ENCODE data around the gene NPIPA5.
A peak's percentile ranks its signal among the peaks of the same experiment; 100 is the strongest.
"Not testable (repeated sequence)": the region's sequence is repeated elsewhere in the genome, so short reads cannot be mapped to it uniquely, and the experiment has no call there.

NPIPA5 gene

DNA sequence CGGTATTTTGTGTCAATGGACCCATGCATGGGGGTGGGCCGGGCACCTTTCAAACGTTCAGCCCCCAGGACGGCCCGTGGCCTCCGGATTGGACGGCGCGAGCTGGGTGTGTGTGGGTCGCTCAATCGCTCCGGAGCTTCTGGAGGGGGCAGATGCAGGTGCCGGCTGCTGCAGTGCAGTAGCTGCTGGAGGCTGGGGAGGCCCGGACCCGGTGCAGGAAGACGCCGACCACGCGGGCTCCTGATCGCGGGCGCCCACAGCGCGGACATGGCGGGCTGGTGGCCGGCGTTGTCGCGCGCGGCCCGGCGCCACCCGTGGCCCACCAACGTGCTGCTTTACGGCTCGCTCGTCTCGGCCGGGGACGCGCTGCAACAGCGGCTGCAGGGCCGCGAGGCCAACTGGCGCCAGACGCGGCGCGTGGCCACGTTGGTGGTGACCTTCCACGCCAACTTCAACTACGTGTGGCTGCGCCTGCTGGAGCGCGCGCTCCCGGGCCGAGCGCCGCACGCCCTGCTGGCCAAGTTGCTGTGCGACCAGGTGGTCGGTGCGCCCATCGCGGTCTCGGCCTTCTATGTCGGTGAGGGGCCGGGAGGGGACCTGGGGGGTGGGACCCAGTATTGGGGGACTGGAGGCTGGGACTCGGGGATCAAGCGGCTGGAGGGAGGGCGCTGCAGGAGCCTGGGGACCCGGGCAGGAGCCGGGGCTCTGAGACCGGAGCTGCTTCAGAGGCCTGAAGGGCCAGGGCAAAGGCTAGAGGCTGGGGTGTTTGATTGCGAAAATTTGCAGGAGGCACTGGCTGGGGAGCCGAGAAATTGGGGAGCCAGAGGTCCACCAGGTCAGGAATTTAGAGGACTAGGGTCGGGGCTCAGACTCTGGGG lies 17.8 kb upstream of the NPIPA5 start, which contains the start of gene MPV17L:
MPV17L (plus strand) TSS at position 124 of the 878 bp plus-strand sequence; CDS start at position 268, 144 bp downstream.
- Histone ChIP-seq H3K4me3 (ENCODE audit: low read depth in 1 of 5, low read length in 5 of 5) (peak within 1 kb of the TSS; percentile 48 to 77 (median 65)), H3K9ac (ENCODE audit: low read length in 5 of 5) (peak within 1 kb of the TSS in 1 of 5 donors; percentile 47)
- H3K36me3 ChIP-seq (ENCODE audit: control insufficient read depth in 5 of 5, insufficient read depth in 5 of 5, low read length in 5 of 5); H3K9me3 ChIP-seq (ENCODE audit: control insufficient read depth in 5 of 5, low read length in 5 of 5); H3K27ac ChIP-seq (ENCODE audit: low read depth, low read length); H3K27me3 ChIP-seq (ENCODE audit: control insufficient read depth in 5 of 5, insufficient read depth in 4 of 5, low read length in 5 of 5); H3K4me1 ChIP-seq (ENCODE audit: control insufficient read depth in 5 of 5, insufficient read depth in 5 of 5, low read length in 5 of 5): not testable (repeated sequence)

DNA sequence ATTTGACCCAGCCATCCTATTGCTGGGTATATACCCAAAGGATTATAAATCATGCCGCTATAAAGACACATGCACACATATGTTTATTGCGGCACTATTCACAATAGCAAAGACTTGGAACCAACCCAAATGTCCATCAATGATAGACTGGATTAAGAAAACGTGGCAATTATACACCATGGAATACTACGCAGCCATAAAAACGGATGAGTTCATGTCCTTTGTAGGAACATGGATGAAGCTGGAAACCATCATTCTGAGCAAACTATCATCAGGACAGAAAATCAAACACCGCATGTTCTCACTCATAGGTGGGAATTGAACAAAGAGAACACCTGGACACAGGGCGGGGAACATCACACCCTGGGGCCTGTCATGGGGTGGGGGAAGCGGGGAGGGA lies 14.9 kb upstream of the NPIPA5 start:
- H3K4me3 ChIP-seq (ENCODE audit: low read depth in 1 of 5, low read length in 5 of 5); H3K9ac ChIP-seq (ENCODE audit: low read length in 5 of 5); H3K27ac ChIP-seq (ENCODE audit: low read depth, low read length); H3K27me3 ChIP-seq (ENCODE audit: control insufficient read depth in 5 of 5, insufficient read depth in 4 of 5, low read length in 5 of 5); H3K9me3 ChIP-seq (ENCODE audit: control insufficient read depth in 5 of 5, low read length in 5 of 5); H3K4me1 ChIP-seq (ENCODE audit: control insufficient read depth in 5 of 5, insufficient read depth in 5 of 5, low read length in 5 of 5); H3K36me3 ChIP-seq (ENCODE audit: control insufficient read depth in 5 of 5, insufficient read depth in 5 of 5, low read length in 5 of 5): not testable (repeated sequence)

DNA sequence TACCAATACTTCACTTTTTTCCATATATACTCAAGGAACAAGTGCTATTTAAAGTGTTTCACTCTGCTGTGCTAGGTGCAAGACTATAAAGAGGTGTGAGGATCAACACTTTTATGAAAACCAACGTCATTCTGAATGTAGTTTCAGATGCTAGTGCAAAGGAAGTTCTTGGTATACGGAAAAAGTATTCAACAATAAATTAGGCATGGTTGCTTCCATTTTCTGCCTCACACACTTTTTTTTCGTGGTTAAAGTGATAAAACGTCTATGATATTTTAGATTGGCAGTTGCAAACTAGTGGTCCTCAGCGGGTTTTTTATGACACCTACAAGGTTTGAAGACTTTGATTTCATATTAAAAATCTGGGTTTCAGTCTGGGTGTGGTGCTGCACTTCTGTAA lies 11.8 kb upstream of the NPIPA5 start:
- H3K4me3 ChIP-seq (ENCODE audit: low read depth in 1 of 5, low read length in 5 of 5); H3K4me1 ChIP-seq (ENCODE audit: control insufficient read depth in 5 of 5, insufficient read depth in 5 of 5, low read length in 5 of 5); H3K9me3 ChIP-seq (ENCODE audit: control insufficient read depth in 5 of 5, low read length in 5 of 5); H3K27me3 ChIP-seq (ENCODE audit: control insufficient read depth in 5 of 5, insufficient read depth in 4 of 5, low read length in 5 of 5); H3K9ac ChIP-seq (ENCODE audit: low read length in 5 of 5); H3K36me3 ChIP-seq (ENCODE audit: control insufficient read depth in 5 of 5, insufficient read depth in 5 of 5, low read length in 5 of 5); H3K27ac ChIP-seq (ENCODE audit: low read depth, low read length): not testable (repeated sequence)

DNA sequence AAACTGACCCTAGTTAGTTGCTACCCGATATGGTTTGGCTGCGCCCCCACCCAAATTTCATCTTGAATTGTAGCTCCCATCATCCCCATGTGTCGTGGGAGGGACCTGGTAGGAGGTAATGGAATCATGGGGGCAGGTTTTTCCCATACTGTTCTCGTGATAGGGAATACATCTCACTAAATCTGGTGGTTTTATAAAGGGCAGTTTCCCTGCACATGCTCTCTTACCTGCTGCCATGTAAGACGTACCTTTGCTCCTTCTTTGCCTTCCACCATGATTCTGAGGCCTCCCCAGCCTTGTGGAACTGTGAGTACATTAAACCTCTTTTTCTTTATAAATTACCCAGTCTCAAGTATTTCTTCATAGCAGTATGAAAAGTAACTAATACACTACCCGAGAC lies 10.0 kb upstream of the NPIPA5 start:
- H3K27me3 ChIP-seq (ENCODE audit: control insufficient read depth in 5 of 5, insufficient read depth in 4 of 5, low read length in 5 of 5); H3K27ac ChIP-seq (ENCODE audit: low read depth, low read length); H3K4me3 ChIP-seq (ENCODE audit: low read depth in 1 of 5, low read length in 5 of 5); H3K4me1 ChIP-seq (ENCODE audit: control insufficient read depth in 5 of 5, insufficient read depth in 5 of 5, low read length in 5 of 5); H3K36me3 ChIP-seq (ENCODE audit: control insufficient read depth in 5 of 5, insufficient read depth in 5 of 5, low read length in 5 of 5); H3K9ac ChIP-seq (ENCODE audit: low read length in 5 of 5); H3K9me3 ChIP-seq (ENCODE audit: control insufficient read depth in 5 of 5, low read length in 5 of 5): not testable (repeated sequence)

DNA sequence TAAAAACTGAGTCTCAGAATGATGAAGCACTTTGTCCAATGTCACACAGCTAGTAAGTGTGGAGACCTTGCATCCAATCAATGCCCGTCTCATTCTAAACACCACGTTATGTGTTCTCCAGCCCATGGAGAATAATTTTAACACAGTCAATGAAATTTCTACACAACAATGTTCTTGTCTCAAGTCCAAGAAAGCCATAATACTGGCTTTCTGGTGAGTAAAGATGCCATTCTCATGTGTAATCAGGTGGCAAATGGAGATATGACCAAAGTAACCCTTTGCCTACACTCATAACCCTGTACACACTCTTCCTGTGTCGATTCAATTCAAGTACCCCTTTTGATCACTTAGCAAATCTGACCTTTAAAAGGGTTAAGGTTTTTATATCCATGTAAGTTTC lies 4.7 kb upstream of the NPIPA5 start:
- not testable (repeated sequence) for H3K27ac ChIP-seq (ENCODE audit: low read depth, low read length); H3K36me3 ChIP-seq (ENCODE audit: control insufficient read depth in 5 of 5, insufficient read depth in 5 of 5, low read length in 5 of 5); H3K9me3 ChIP-seq (ENCODE audit: control insufficient read depth in 5 of 5, low read length in 5 of 5); H3K4me1 ChIP-seq (ENCODE audit: control insufficient read depth in 5 of 5, insufficient read depth in 5 of 5, low read length in 5 of 5); H3K9ac ChIP-seq (ENCODE audit: low read length in 5 of 5); H3K27me3 ChIP-seq (ENCODE audit: control insufficient read depth in 5 of 5, insufficient read depth in 4 of 5, low read length in 5 of 5); H3K4me3 ChIP-seq (ENCODE audit: low read depth in 1 of 5, low read length in 5 of 5)

DNA sequence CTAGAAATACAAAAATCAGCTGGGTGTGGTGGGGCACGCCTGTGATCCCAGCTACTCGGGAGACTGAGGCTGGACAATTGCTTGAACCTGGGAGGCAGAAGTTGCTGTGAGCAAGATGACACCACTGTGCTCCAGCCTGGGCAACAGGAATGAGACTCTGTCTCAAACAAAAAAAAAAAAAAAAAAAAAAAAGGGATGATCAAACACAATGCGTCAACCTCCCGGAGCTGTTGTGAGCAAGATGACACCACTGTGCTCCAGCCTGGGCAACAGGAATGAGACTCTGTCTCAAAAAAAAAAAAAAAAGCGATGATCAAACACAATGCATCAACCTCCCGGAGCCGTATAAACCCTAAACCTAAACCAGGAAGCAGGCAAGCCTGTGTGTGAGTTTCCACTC lies 20.6 kb downstream of the NPIPA5 start:
- H3K4me1 ChIP-seq (ENCODE audit: control insufficient read depth in 5 of 5, insufficient read depth in 5 of 5, low read length in 5 of 5); H3K27me3 ChIP-seq (ENCODE audit: control insufficient read depth in 5 of 5, insufficient read depth in 4 of 5, low read length in 5 of 5); H3K9ac ChIP-seq (ENCODE audit: low read length in 5 of 5); H3K36me3 ChIP-seq (ENCODE audit: control insufficient read depth in 5 of 5, insufficient read depth in 5 of 5, low read length in 5 of 5); H3K27ac ChIP-seq (ENCODE audit: low read depth, low read length); H3K9me3 ChIP-seq (ENCODE audit: control insufficient read depth in 5 of 5, low read length in 5 of 5); H3K4me3 ChIP-seq (ENCODE audit: low read depth in 1 of 5, low read length in 5 of 5): not testable (repeated sequence)

DNA sequence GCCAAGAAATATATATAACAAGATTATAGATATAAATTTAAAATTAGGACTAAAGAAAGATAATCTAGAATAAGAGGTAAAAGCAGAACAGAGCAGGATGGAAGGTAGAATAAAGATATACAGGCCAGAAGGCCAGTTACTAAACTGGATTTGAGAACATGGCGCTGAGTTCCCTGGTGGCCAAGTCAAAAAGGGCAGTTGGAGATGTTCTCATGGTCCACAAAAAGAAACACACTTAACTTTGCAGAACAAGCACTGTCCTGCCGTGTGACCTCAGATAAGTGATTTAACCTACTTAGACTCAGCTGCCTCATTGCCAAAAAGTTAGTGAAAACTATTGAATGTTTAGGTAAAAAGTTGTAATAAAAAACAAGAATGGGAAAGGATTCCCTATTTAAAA lies 23.2 kb downstream of the NPIPA5 start:
- not testable (repeated sequence) for H3K9me3 ChIP-seq (ENCODE audit: control insufficient read depth in 5 of 5, low read length in 5 of 5); H3K27me3 ChIP-seq (ENCODE audit: control insufficient read depth in 5 of 5, insufficient read depth in 4 of 5, low read length in 5 of 5); H3K9ac ChIP-seq (ENCODE audit: low read length in 5 of 5); H3K4me1 ChIP-seq (ENCODE audit: control insufficient read depth in 5 of 5, insufficient read depth in 5 of 5, low read length in 5 of 5); H3K36me3 ChIP-seq (ENCODE audit: control insufficient read depth in 5 of 5, insufficient read depth in 5 of 5, low read length in 5 of 5); H3K4me3 ChIP-seq (ENCODE audit: low read depth in 1 of 5, low read length in 5 of 5); H3K27ac ChIP-seq (ENCODE audit: low read depth, low read length)

DNA sequence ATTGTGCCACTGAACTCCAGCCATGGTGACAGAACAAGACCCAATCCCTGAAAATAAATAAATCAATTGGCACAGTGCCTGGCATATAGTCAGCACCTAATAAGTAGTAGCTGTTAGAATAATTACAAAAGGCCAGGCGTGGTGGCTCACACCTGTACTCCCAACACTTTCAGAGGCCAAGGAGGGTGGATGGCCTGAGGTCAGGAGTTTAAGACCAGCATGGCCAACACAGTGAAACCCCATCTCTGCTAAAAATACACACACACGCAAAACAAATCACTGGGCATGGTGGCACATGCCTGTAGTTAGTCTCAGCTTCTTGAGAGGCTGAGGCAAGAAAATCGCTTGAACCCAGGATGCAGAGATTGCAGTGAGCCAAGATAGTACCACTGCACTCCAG lies 25.2 kb downstream of the NPIPA5 start:
- not testable (repeated sequence) for H3K27me3 ChIP-seq (ENCODE audit: control insufficient read depth in 5 of 5, insufficient read depth in 4 of 5, low read length in 5 of 5); H3K36me3 ChIP-seq (ENCODE audit: control insufficient read depth in 5 of 5, insufficient read depth in 5 of 5, low read length in 5 of 5); H3K9ac ChIP-seq (ENCODE audit: low read length in 5 of 5); H3K4me1 ChIP-seq (ENCODE audit: control insufficient read depth in 5 of 5, insufficient read depth in 5 of 5, low read length in 5 of 5); H3K4me3 ChIP-seq (ENCODE audit: low read depth in 1 of 5, low read length in 5 of 5); H3K27ac ChIP-seq (ENCODE audit: low read depth, low read length); H3K9me3 ChIP-seq (ENCODE audit: control insufficient read depth in 5 of 5, low read length in 5 of 5)

DNA sequence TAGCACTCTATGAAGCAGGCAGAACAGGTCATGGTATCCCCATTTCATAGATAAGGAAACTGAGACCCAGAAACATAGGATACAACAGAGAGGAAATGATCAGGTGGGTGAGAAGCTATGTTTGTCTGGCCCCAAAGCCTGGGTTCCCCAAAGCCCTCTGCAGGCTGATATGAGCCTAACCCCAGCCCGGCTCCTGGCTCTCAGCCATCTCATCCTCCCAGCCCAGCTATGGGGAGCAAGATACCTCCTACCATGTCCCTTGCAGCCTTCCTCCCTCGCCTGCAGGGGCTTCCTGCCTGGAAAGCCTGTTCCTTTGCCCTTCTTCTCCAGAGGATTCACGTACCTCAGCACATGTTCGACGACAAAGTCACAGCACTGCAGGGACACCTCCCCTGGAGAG lies 26.3 kb downstream of the NPIPA5 start:
- not testable (repeated sequence) for H3K4me1 ChIP-seq (ENCODE audit: control insufficient read depth in 5 of 5, insufficient read depth in 5 of 5, low read length in 5 of 5); H3K36me3 ChIP-seq (ENCODE audit: control insufficient read depth in 5 of 5, insufficient read depth in 5 of 5, low read length in 5 of 5); H3K27ac ChIP-seq (ENCODE audit: low read depth, low read length); H3K9ac ChIP-seq (ENCODE audit: low read length in 5 of 5); H3K27me3 ChIP-seq (ENCODE audit: control insufficient read depth in 5 of 5, insufficient read depth in 4 of 5, low read length in 5 of 5); H3K9me3 ChIP-seq (ENCODE audit: control insufficient read depth in 5 of 5, low read length in 5 of 5); H3K4me3 ChIP-seq (ENCODE audit: low read depth in 1 of 5, low read length in 5 of 5)

DNA sequence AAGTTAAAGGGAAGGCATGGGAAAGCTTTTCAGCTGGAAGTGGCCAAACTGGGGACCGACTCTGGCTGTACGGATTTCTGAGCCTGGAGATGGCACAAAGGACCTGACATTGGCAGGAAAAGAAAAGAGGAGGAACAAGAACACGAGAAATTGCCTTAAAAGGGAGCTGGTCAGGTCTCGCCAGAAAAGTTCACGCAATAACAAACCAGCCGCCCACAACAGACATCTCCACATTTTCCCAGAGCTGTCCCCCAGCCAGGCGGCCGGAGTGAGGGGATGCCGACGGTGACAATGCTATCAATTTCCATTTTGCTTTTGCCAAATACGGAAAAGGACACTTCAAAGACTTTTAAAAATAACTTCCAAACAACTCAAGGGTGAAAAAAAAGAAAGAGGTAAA lies 26.8 kb downstream of the NPIPA5 start:
- not testable (repeated sequence) for H3K27ac ChIP-seq (ENCODE audit: low read depth, low read length); H3K9me3 ChIP-seq (ENCODE audit: control insufficient read depth in 5 of 5, low read length in 5 of 5); H3K9ac ChIP-seq (ENCODE audit: low read length in 5 of 5); H3K4me3 ChIP-seq (ENCODE audit: low read depth in 1 of 5, low read length in 5 of 5); H3K36me3 ChIP-seq (ENCODE audit: control insufficient read depth in 5 of 5, insufficient read depth in 5 of 5, low read length in 5 of 5); H3K4me1 ChIP-seq (ENCODE audit: control insufficient read depth in 5 of 5, insufficient read depth in 5 of 5, low read length in 5 of 5); H3K27me3 ChIP-seq (ENCODE audit: control insufficient read depth in 5 of 5, insufficient read depth in 4 of 5, low read length in 5 of 5)

DNA sequence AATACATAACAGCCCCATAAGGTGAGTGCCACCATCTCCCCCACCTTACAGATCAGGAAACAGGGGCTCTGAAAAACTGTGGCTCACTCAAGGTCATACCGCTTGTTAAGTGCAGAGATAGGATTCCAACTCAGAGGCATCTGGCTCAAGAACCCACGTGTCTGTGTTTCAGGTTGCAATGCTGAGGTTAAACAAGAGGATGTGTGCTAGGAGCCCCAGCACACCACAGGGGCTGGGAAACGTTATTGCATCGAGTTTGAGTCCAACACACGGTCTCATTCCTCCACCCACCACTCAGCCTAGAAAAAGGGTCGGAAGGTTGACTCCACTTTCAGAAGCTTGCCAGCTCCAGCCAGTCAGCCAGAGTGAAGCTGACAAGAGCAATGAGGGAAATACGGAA lies 29.4 kb downstream of the NPIPA5 start:
- H3K36me3 ChIP-seq (ENCODE audit: control insufficient read depth in 5 of 5, insufficient read depth in 5 of 5, low read length in 5 of 5); H3K27ac ChIP-seq (ENCODE audit: low read depth, low read length); H3K27me3 ChIP-seq (ENCODE audit: control insufficient read depth in 5 of 5, insufficient read depth in 4 of 5, low read length in 5 of 5); H3K9ac ChIP-seq (ENCODE audit: low read length in 5 of 5); H3K9me3 ChIP-seq (ENCODE audit: control insufficient read depth in 5 of 5, low read length in 5 of 5); H3K4me1 ChIP-seq (ENCODE audit: control insufficient read depth in 5 of 5, insufficient read depth in 5 of 5, low read length in 5 of 5); H3K4me3 ChIP-seq (ENCODE audit: low read depth in 1 of 5, low read length in 5 of 5): not testable (repeated sequence)

Data from subcutaneous abdominal adipose tissue (tissue), 5 donors.